Measurements from ENCODE around the gene HAUS6. TPM values are rescaled to one million over a fixed set of nuclear protein-coding genes. Genes with fewer than 3 reads are reported as not detected.

HAUS6 gene
- total and polyA plus RNA-seq, 2 of the 13 experiments (the other 11 are each of a cell fraction or from before 2014, with no cell fraction given), result 9.8 to 31.1 TPM

GRCh38 chr9:19027825-19028224 is 74.9 kb downstream of the HAUS6 start:
- POLR2A ChIA-PET, result no interaction called here

More at GRCh38 chr9:19027825-19028224, 74.9 kb downstream of the HAUS6 start:
- DNase-seq (ENCODE audit: low spot score), result no peak
- CTCF ChIA-PET (ENCODE audit: low intra/inter-chr PET ratio, low total read pairs), result interaction anchor here (1.7 kb wide), 1 partner anchor 772 kb away, joined by 13 read pairs; no protein-coding TSS in a partner anchor
- H3K27ac ChIP-seq (ENCODE audit: extremely low read length, insufficient read depth, low read length), result no peak overlapping the region
- intact Hi-C loops (cut with micrococcal nuclease; ENCODE audit: unreplicated experiment), result loop anchor here (5.0 to 10.0 kb wide), 2 partner anchors 233 to 1216 kb away; no protein-coding TSS in a partner anchor
- 63% methylated on average over 10 of the region's 22 CpGs for WGBS (ENCODE audit: low lambda C conversion rate)
- no peak for TF ChIP-seq ZNF777 (CRISPR knock-in tag; IDR thresholded peaks at IDR 0.05)
- no peak for TF ChIP-seq KMT2A (CRISPR knock-in tag; IDR thresholded peaks at IDR 0.05)
- no peak for TF ChIP-seq EED (CRISPR knock-in tag; IDR thresholded peaks at IDR 0.05)
- TF ChIP-seq ZNF75D (CRISPR knock-in tag; IDR thresholded peaks at IDR 0.05; ENCODE audit: borderline replicate concordance), result no peak
- no peak for TF ChIP-seq CREBL2 (CRISPR knock-in tag; IDR thresholded peaks at IDR 0.05; ENCODE audit: borderline replicate concordance)
- no peak for TF ChIP-seq ZBTB1 (CRISPR knock-in tag; IDR thresholded peaks at IDR 0.05; ENCODE audit: borderline replicate concordance)
- no peak for TF ChIP-seq PPARG (CRISPR knock-in tag; conservative IDR thresholded peaks at IDR 0.05)
- TF ChIP-seq MYNN (CRISPR knock-in tag; IDR thresholded peaks at IDR 0.05; ENCODE audit: low read depth), result no peak
- no peak for TF ChIP-seq KLF6 (CRISPR knock-in tag; IDR thresholded peaks at IDR 0.05)
- no peak for TF ChIP-seq EP300 (IDR thresholded peaks at IDR 0.05; ENCODE audit: low read depth in 2 of 2, low read length in 2 of 2)
- TF ChIP-seq EP300 (CRISPR knock-in tag; IDR thresholded peaks at IDR 0.05; ENCODE audit: borderline replicate concordance), result no peak
- no peak for TF ChIP-seq ZNF136 (CRISPR knock-in tag; IDR thresholded peaks at IDR 0.05; ENCODE audit: low read depth)
- TF ChIP-seq RFXAP (CRISPR knock-in tag; IDR thresholded peaks at IDR 0.05; ENCODE audit: borderline replicate concordance), result no peak
- no peak for TF ChIP-seq MXD3 (CRISPR knock-in tag; IDR thresholded peaks at IDR 0.05)
- no peak for TF ChIP-seq TP53 (CRISPR knock-in tag; conservative IDR thresholded peaks at IDR 0.05)
- no peak for TF ChIP-seq KLF12 (CRISPR knock-in tag; IDR thresholded peaks at IDR 0.05; ENCODE audit: borderline replicate concordance)
- no peak for TF ChIP-seq ZBTB7A (CRISPR knock-in tag; IDR thresholded peaks at IDR 0.05)
- TF ChIP-seq ZNF260 (CRISPR knock-in tag; IDR thresholded peaks at IDR 0.05; ENCODE audit: borderline replicate concordance, low read depth), result no peak
- no peak overlapping the region for H3K4me3 ChIP-seq (replicated peaks in 1 of 3; ENCODE audit: insufficient read depth in 1 of 3, low read depth in 2 of 3, low read length in 3 of 3)
- no peaks in the 10 kb centered on the region for H3K79me2 ChIP-seq (ENCODE audit: insufficient read depth, low read length)
- no peak for ATAC-seq
- no peaks in the 10 kb centered on the region for H3K4me1 ChIP-seq (ENCODE audit: insufficient read depth, low read length)
- no peaks in the 10 kb centered on the region for H3K9me3 ChIP-seq (ENCODE audit: low read length)
- no peak for FAIRE-seq
- no peaks in the 10 kb centered on the region for H3K36me3 ChIP-seq (replicated peaks in 1 of 2; ENCODE audit: control insufficient read depth in 1 of 2, insufficient read depth in 2 of 2, low read length in 2 of 2)
- H3K4me2 ChIP-seq (ENCODE audit: low read depth, low read length), result no peak overlapping the region
- H4K20me1 ChIP-seq (ENCODE audit: insufficient read depth, low read length), result no peaks in the 10 kb centered on the region
- in situ Hi-C loops (cut with HindIII; ENCODE audit: extremely low pct_ligation_motif_present, low pct_unique_long_range_greater_than_20kb), result loop anchor here (5.0 to 25.0 kb wide), 2 partner anchors 771 to 1216 kb away; no protein-coding TSS in a partner anchor
- no TSS peak for BruUV-seq (replicated peaks)
- H3K27me3 ChIP-seq (ENCODE audit: control insufficient read depth in 1 of 2, insufficient read depth in 2 of 2, low read length in 2 of 2), result no peaks in the 10 kb centered on the region; a peak in 1 of 5 replicates
- H2AFZ ChIP-seq (ENCODE audit: low read length), result no peak overlapping the region
- no peak overlapping the region for H3K9ac ChIP-seq (ENCODE audit: insufficient read depth, low read depth, low read length)

Data from HepG2 (cell line).